Kidney epithelial cell (primary cell): ENCODE measurements around the gene HLA-DMB. TPM values are rescaled to one million over a fixed set of nuclear protein-coding genes. Genes with fewer than 3 reads are reported as not detected.

Source experiments
- DNase-seq: peaks from one replicate; pipeline ENCODE4 v3.0.0-alpha.2; 2010; ENCODE audit warnings: low read depth
- H3K27me3 ChIP-seq: 2 replicates; pipeline ENCODE4 v1.6.0; 2011; ENCODE audit warnings: low read length; ENCODE audit not compliant: control insufficient read depth, insufficient read depth
- H3K36me3 ChIP-seq: 2 replicates; pipeline ENCODE4 v1.5.1; 2011; ENCODE audit warnings: low read length; ENCODE audit not compliant: control insufficient read depth, insufficient read depth
- H3K4me3 ChIP-seq: 2 replicates; pipeline ENCODE4 v1.5.1; 2011; ENCODE audit warnings: low read depth, mild to moderate bottlenecking, control low read depth, low read length
- total RNA-seq: library from RNA; depleted of rRNA; stranded (reverse); fragments of >200 nt; gene quantifications from 2 replicates; pipeline ENCODE4 v1.2.3, GENCODE V29; 2015
- TF ChIP-seq, protein P1 (sequence below): IDR thresholded peaks from 2 replicates; pipeline ENCODE4 v1.5.1; 2011; ENCODE audit warnings: mild to moderate bottlenecking, moderate library complexity, low read length, control low read depth, inconsistent platforms; ENCODE audit not compliant: insufficient read depth, poor library complexity, severe bottlenecking

The HLA-DMB gene
- total RNA-seq, 1 donor from 2014 or later = 1.0 TPM

GRCh38 chr6:32982702-32983492 is 42.1 kb upstream of the HLA-DMB start:
- Histone ChIP-seq H3K4me3 (no peak overlapping the region), H3K36me3 (peaks cover 4% of the 10 kb centered on the region), H3K27me3 (no peaks in the 10 kb centered on the region)
- TF ChIP-seq, protein P1, sequence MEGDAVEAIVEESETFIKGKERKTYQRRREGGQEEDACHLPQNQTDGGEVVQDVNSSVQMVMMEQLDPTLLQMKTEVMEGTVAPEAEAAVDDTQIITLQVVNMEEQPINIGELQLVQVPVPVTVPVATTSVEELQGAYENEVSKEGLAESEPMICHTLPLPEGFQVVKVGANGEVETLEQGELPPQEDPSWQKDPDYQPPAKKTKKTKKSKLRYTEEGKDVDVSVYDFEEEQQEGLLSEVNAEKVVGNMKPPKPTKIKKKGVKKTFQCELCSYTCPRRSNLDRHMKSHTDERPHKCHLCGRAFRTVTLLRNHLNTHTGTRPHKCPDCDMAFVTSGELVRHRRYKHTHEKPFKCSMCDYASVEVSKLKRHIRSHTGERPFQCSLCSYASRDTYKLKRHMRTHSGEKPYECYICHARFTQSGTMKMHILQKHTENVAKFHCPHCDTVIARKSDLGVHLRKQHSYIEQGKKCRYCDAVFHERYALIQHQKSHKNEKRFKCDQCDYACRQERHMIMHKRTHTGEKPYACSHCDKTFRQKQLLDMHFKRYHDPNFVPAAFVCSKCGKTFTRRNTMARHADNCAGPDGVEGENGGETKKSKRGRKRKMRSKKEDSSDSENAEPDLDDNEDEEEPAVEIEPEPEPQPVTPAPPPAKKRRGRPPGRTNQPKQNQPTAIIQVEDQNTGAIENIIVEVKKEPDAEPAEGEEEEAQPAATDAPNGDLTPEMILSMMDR = no peak
- DNase-seq = no peak

GRCh38 chr6:32982084-32982701 is 41.4 kb upstream of the HLA-DMB start:
- no peak for DNase-seq
- Histone ChIP-seq H3K36me3 (peaks cover 4% of the 10 kb centered on the region), H3K4me3 (no peak overlapping the region), H3K27me3 (no peaks in the 10 kb centered on the region)
- TF ChIP-seq, protein P1 = no peak

- Histone ChIP-seq H3K4me3 (no peak overlapping the region), H3K36me3 (peaks cover 6% of the 10 kb centered on the region), H3K27me3 (no peaks in the 10 kb centered on the region)
- no peak for DNase-seq
- TF ChIP-seq, protein P1 = no peak
Measured at GRCh38 chr6:32980488-32981038, 39.7 kb upstream of the HLA-DMB start.

- DNase-seq = no peak
- TF ChIP-seq, protein P1 = no peak
- H3K36me3 ChIP-seq = peaks cover 6% of the 10 kb centered on the region
Measured at GRCh38 chr6:32979720-32980487, 39.1 kb upstream of the HLA-DMB start.

DNA sequence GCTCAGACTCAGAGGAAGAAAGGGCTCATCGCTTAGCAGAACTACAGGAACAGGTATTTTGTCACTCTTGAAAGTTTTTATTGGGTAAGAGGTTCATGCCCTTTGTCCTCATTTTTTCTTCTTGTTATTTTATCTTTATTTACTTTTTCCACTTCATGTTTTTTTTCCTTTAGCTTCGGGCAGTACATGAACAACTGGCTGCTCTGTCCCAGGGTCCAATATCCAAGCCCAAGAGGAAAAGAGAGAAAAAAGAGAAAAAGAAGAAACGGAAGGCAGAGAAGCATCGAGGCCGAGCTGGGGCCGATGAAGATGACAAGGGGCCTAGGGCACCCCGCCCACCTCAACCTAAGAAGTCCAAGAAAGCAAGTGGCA is 37.1 kb upstream of the HLA-DMB start:
- TF ChIP-seq, protein P1 = no peak
- Histone ChIP-seq H3K4me3 (no peak overlapping the region), H3K36me3 (peaks cover 12% of the 10 kb centered on the region), H3K27me3 (no peaks in the 10 kb centered on the region)
- DNase-seq = no peak

More at GRCh38 chr6:32979720-32980487, 39.1 kb upstream of the HLA-DMB start:
- H3K4me3 ChIP-seq = no peak overlapping the region
- H3K27me3 ChIP-seq = no peaks in the 10 kb centered on the region
